GM21381 (cell line): ENCODE data around the gene KIAA1191.
"Not testable (repeated sequence)": the region's sequence is repeated elsewhere in the genome, so short reads cannot be mapped to it uniquely, and the experiment has no call there.

Source experiments
- ATAC-seq: cut with Tn5 transposase; IDR thresholded peaks from one replicate; pipeline ENCODE4 v1.9.1; 2021; ENCODE audit warnings: mild to moderate bottlenecking, moderate library complexity; ENCODE audit not compliant: unreplicated experiment

KIAA1191 gene

DNA sequence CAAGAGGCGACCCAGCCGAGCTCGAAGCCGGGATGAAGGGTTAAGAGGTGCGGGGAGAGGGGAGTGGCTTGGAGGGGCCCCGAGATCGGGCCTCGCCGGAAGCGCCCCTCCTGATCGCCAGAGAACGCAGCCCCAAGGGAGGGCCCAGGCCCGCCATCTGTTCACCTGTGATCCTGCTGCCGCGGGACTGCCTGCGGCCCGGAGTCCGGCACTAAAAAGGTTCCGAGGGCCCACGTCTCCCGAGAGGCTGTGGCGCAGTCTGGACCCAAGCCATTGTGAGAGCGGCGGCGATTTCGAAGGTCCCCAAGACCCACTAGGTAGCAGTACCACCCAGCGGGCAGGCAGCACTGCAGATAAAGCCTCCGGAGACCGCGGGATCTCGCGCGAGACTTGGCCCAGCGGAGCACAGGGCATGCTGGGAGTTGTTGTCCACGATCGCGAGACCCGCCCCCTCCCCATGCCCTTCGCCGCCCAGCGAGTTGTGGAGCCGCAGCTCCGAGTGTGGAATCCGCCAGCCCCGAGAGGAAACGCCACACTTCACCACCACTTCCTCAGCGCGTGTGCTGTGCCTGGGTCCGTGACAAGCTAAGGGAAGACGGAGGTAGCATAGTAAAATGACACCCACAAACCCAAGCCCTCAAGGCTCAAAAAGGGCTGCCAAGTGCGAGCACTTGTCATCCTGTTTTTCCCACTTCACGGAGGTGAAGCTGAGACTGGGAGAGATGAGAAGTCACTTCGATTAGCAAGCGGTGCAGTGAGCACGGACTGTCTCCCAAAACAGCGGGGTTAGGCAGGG is at the start of gene KIAA1191:
Gene KIAA1191 (minus strand): TSS at position 328 of the 796 bp plus-strand sequence. CDS start 2,256 bp downstream, outside the sequence.
- peak; percentile 89 for ATAC-seq

GRCh38 chr5:176410486-176411180 is 49.1 kb upstream of the KIAA1191 start:
- ATAC-seq, result no peak

- ATAC-seq, result no peak
Measured at GRCh38 chr5:176409765-176410164, 48.2 kb upstream of the KIAA1191 start.

DNA sequence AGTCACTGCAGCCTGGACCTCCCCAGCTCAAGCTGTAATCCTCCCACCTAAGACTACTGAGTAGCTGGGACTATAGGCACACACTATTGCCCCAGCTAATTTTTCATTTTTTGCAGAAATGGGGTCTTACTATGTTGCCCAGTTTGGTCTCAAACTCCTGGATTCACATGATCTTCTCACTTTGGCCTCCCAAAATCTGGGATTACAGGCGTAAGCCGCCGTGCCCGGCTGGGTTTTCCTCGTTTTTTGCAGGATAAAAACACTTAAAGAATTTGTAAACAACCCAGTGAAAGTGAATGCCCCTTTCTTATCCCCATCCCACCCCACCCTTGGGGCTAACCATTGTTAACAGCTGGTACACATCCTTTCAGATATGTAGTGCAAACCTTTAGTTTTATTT is 47.0 kb upstream of the KIAA1191 start:
- ATAC-seq, result no peak

GRCh38 chr5:176408252-176408573 is 46.6 kb upstream of the KIAA1191 start:
- not testable (repeated sequence) for ATAC-seq

DNA sequence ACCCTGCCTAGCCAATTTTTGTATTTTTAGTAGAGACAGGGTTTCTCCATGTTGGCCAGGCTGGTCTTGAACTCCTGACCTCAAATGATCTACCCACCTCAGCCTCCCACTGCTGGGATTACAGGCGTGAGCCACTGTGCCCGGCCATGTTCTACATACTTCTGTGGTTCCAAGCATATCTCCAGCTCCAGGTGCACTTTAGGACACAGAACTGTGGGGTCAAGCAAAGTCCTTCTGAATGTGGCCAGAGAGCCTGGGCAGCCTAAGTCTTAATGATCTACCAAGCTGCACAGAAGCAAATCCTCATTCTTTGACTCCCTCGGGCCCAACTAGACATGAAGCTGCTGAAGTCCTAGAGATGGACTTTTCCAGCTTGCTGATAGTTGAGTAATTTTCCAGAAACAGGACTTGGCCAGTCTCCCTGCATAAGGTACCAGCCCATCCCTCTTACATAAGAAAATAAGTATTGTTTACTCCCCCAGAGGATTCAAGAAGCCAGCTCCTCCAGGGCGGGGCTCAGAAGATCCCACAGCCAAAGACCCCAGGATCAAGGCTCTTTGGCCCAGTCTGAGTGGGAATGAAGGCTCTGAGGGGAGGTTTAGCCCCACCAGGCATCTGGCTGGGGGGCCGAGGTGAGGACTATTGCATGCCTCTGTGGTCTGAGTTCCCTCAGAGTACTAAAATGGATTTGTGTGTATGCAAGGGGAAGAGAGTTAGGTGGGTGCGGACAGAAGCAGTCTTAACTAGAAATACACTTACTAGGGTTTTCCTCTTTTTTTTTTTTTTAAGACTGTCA is 46.1 kb upstream of the KIAA1191 start:
- no peak for ATAC-seq

GRCh38 chr5:176406436-176407052 is 45.0 kb upstream of the KIAA1191 start:
- ATAC-seq, result no peak

DNA sequence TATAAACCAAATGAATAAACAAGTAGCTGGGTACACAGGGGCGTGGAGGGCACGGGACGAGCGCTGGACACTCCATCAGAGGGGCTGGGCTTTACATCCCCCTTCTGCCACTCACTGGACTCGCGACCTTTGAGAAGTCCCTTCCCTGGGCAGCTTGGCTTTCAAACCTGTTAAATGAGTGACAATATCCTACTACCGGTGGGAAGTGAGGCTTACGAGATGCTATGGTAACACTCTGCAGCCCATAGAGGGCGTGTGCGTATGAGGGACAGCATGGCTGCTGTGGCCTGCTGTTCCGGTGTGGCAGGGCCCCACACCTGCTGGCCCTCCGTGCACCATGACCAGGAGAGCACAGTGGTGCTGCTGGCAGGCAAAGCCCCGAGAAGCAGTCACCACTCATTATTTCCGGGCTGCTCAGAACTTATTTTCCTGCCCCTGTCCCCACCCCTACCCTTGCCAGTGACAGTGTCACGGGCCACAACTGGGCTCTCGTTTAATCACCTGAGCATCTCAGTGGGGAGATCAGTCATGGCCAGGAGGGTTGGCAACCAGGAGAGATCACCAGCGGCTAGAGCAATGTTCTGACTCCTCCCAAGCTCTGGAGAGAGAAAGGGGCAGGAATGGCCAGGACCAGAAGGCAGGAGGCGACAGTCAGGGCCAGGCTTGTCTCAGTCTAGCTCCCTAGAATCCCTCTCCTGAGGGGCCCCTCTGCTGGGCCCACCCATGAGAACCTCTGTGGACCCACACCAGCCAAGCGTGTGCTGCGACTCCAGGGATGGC is 44.3 kb upstream of the KIAA1191 start:
- ATAC-seq, result no peak

DNA sequence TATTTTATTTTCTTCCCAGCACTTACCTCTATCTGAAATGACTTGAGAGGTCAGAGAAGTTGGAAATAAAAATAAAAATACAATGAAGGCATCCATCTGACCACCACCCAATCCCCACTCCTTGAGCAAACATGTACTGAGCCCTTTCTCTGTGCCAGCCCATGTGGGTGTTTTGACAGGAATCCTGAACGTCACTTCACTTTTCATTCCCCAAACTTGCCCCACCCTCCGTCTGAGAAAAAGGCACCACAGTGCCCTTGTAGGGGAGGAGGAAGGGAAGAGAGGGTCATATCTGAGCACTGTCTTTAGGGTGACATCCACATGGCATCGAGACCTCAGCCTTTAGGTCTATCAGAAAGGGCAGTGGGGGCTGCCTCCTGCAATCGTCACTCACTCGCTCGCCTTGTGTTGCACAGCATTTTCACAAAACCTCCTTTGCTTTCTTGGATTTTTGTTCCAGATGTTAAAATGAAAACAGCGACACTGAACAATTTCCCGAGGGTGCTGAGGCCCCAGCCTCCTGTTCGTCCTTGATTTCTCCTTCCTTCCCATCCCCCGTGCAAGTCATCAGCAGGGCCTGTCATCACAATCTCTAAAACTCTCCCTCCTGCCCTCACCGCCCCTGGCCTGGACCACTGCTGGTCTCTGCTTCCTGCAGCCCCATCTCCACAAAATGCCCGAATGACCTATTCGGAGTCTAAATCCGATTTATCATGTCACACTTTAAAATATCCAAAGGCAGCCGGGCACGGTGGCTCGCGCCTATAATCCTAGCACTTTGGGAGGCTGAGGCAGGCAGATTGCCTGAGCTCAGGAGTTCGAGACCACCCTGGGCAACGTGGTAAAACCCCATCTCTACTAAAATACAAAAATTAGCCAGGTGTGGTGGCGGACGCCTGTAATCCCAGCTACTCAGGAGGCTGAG is 40.0 kb upstream of the KIAA1191 start:
- ATAC-seq, result no peak

DNA sequence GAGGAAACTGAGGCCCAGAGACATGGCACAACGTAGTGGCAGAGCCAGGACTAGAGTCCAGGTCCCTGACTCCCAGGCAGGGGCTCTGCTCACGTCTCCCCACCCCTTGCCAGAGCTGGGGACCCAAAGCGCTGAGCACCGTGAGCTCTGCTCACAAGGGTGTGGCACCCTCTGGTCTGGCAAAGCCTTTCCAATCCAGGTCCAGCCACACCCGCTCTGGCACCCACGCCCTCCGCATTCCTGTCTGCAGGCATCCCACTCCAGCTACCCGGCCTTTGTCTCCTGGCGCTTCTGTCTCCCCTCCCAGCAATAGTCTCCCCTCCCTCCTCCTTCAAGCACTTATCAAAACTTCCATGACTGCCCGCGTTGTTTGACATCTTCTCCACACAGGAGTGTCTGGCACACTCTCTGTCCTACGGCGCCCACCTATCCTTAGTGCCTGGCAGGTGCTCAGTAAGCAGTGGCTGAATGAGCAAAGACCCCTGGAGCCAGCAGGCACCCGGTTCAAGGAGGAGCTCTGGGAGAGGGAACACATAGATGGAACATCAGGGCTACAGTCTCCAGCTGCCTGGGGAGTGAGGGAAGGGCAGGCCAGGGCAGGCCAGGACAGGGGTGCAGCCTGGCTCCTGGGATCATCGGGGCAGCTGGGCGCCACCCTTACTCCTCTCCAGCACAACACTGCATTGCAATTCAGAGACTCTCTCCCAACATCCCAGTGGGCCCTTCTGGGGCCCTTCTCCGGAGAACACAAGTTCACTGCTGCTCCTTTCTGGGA is 39.0 kb upstream of the KIAA1191 start:
- ATAC-seq, result no peak

DNA sequence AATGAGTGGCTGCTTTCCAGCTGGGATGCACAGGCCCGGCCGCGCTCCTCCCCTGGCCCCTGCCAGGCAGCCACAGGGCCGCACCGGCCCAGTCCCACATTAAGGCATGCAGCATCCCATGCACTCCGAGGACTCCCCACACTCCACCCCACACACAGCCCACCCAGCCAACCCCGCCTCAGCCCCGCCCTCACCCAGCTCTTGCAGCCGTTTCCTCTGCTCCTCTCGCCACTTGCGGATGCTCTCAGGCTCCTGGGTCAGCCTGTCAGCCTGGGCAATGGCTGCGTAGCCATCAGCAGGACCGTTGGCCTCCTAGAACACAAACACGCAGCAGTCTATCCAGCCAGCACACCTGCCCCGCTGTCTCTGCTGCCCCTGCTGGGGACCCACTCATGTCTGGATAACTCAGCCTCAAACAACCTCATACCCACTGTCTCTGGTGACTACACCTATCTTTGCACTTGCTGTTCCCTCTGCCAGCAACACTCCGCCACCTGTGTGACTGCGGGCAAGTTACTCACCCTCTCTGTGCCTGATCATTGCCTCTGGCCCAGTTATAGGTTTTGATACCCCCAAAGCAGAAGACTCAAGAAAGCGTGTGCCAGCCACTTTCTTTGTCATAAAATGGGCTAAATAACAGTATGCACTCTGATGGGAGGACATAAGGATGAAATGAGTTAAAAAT is 36.3 kb upstream of the KIAA1191 start:
- no peak for ATAC-seq

- no peak for ATAC-seq
Measured at GRCh38 chr5:176396330-176396729, 34.8 kb upstream of the KIAA1191 start.

DNA sequence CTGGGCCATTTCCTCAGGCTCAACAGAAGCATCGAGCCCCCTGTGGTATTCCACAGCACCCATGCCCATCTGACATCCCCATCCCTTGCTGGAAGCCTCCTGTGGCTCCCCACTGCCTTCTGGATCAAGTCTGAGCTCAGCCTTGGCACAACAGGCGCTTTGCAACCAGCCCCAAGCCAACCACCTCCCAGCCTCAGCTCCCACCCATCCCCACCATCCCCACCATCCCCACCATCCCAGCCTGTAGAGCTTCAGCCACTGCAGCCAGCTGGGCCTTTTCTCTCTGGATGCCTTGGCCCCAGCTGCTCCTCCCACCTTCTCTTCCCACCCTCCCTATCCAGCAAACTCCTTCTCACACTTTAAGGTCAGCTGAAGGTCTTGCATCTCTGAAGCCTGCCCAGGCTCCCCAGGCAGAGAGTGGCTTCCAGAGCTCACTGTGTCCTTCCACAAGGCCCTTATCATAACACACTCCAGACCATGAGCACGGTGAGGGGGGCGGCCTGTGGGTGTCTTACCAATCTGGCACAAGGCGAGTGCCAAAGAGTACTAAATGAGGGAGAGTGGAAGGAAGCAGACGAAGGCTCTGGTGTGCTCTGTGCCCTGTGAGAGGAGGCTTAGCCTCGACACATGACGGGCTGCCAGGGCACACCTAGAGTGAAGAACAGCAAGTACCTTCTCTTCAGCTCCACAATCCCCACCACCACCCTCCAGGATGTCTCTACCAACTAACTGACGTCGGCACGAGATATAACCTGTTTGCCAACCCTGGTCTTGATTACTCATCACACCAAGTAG is 33.5 kb upstream of the KIAA1191 start:
- no peak for ATAC-seq

DNA sequence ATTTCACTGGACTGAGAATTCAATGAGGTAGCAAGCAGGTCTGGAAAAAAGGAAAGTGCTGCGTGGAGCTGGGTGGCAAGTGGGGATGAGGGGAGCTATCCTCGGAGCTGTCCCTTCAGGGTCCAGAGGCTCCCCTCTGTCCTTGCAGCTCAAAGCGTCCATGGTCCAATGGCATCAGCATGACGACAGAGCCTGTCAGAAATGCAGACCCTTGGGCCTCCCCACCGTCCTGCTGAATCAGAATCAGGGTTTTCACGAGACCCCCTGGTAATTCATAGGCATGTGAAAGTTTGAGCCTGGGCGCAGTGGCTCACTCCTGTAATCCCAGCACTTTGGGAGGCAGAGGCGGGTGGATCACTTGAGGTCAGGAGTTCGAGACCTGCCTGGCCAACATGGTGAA is 32.5 kb upstream of the KIAA1191 start:
- ATAC-seq, result no peak

DNA sequence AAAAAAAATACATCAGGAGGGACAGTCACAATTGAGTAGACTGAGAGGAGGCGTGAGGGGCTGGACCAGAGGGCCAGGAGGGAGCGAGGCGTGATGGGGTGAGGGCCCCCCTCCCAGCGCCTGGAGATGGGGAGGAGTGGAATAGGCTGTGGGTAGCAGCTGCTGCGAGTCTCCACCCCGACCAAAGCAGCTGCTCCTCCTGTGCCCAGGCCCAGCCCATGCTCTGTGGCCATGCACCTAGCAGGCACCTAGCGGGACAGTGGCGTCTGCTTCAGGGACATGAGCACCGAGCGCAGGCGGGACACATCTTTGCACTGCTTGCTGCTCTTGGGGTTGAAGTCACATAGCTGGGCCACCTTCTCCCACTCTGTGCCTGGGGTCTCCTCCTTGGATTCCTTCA is 31.0 kb upstream of the KIAA1191 start:
- no peak for ATAC-seq

DNA sequence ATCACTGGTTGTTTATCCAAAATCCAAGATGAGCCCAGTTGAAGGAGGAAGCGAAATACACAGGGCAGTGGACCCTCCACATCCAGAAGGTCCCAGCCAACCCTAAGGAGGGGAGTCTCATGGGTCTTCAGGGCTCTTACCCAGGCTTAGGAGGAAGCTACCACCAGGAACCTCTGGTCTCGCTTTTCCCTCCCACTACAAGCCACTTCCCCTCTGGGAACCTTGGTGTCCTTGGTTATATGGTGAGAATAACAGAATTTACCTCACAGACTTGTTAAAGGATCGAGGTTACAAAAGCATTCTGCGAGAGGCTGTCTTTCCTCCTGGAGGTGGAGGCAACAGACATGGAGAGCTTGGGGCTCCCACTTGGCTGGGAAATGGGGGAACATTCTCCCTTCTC is 30.4 kb upstream of the KIAA1191 start:
- no peak for ATAC-seq

GRCh38 chr5:176391479-176391878 is 29.9 kb upstream of the KIAA1191 start:
- ATAC-seq, result no peak
